Measurements from ENCODE around the gene CDC42SE1. TPM values are rescaled to one million over a fixed set of nuclear protein-coding genes. Genes with fewer than 3 reads are reported as not detected.

The CDC42SE1 gene
- polyA plus RNA-seq, 2 donors = 62.9 to 86.6 TPM

DNA sequence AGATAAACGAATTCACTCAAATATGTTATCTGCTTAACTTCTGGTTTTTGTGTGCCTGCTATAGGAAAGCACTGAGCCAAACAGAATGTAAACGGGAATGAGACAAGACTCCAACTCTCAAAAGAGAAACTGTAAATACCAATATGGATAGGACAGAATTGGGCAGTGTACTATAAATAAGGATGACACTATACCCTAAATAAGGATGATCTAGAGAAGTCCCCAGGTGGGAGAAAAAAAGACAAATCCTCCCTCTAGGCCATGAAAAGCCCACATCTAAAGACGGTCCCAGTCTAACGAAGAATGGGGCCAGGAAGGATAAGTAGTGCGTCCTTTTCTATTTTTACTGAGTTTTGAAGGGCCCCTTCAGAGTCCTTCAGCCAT lies 9.7 kb upstream of the CDC42SE1 start:
- WGBS, 2 donors = 77 to 83% methylated on average over 5 of the region's 5 CpGs
- Histone ChIP-seq H3K4me3 (ENCODE audit: low read depth in 1 of 2, low read length in 2 of 2) (no peak overlapping the region), H3K4me1 (ENCODE audit: control insufficient read depth in 2 of 2, insufficient read depth in 2 of 2, low read length in 1 of 2) (no peaks in the 10 kb centered on the region), H3K27ac (ENCODE audit: low read depth in 2 of 2, low read length in 1 of 2) (peak overlapping the region in 1 of 2 donors; percentile 57), H3K9me3 (ENCODE audit: control insufficient read depth in 2 of 2, insufficient read depth in 1 of 2, low read depth in 1 of 2, low read length in 1 of 2) (no peaks in the 10 kb centered on the region), H3K27me3 (ENCODE audit: control insufficient read depth in 1 of 2, insufficient read depth in 2 of 2, low read length in 2 of 2) (no peaks in the 10 kb centered on the region), H3K36me3 (ENCODE audit: control insufficient read depth in 2 of 2, insufficient read depth in 2 of 2, low read length in 1 of 2) (peaks cover 0 to 3% of the 10 kb centered on the region in 2 donors)

DNA sequence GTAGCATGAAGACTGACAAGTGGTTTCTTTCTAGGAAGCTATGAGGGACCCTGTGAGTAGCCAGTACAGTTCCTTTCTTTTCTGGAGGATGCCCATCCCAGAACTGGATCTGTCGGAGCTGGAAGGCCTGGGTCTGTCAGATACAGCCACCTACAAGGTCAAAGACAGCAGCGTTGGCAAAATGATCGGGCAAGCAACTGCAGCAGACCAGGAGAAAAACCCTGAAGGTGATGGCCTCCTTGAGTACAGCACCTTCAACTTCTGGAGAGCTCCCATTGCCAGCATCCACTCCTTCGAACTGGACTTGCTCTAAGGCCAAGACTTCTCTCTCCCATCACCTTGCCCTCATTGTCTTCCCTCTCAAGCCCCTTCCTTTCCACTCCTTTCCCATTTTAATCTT lies 7.8 kb upstream of the CDC42SE1 start:
- no peaks in the 10 kb centered on the region for H3K4me1 ChIP-seq (ENCODE audit: control insufficient read depth in 2 of 2, insufficient read depth in 2 of 2, low read length in 1 of 2)
- H3K36me3 ChIP-seq (ENCODE audit: control insufficient read depth in 2 of 2, insufficient read depth in 2 of 2, low read length in 1 of 2) = no peaks in the 10 kb centered on the region
- peak overlapping the region in 1 of 2 donors; percentile 8 for H3K27ac ChIP-seq (ENCODE audit: low read depth in 2 of 2, low read length in 1 of 2)
- no peak overlapping the region for H3K4me3 ChIP-seq (ENCODE audit: low read depth in 1 of 2, low read length in 2 of 2)
- H3K9me3 ChIP-seq (ENCODE audit: control insufficient read depth in 2 of 2, insufficient read depth in 1 of 2, low read depth in 1 of 2, low read length in 1 of 2) = no peaks in the 10 kb centered on the region
- H3K27me3 ChIP-seq (ENCODE audit: control insufficient read depth in 1 of 2, insufficient read depth in 2 of 2, low read length in 2 of 2) = no peaks in the 10 kb centered on the region
- WGBS, 2 donors = 87% methylated on average over 4 of the region's 4 CpGs

GRCh38 chr1:151065089-151065645 lies 5.7 kb upstream of the CDC42SE1 start:
- H3K27me3 ChIP-seq (ENCODE audit: control insufficient read depth in 1 of 2, insufficient read depth in 2 of 2, low read length in 2 of 2) = no peaks in the 10 kb centered on the region
- no peaks in the 10 kb centered on the region for H3K9me3 ChIP-seq (ENCODE audit: control insufficient read depth in 2 of 2, insufficient read depth in 1 of 2, low read depth in 1 of 2, low read length in 1 of 2)
- no peak overlapping the region for H3K27ac ChIP-seq (ENCODE audit: low read depth in 2 of 2, low read length in 1 of 2)
- H3K4me1 ChIP-seq (ENCODE audit: control insufficient read depth in 2 of 2, insufficient read depth in 2 of 2, low read length in 1 of 2) = no peaks in the 10 kb centered on the region
- H3K36me3 ChIP-seq (ENCODE audit: control insufficient read depth in 2 of 2, insufficient read depth in 2 of 2, low read length in 1 of 2) = no peaks in the 10 kb centered on the region
- H3K4me3 ChIP-seq (ENCODE audit: low read depth in 1 of 2, low read length in 2 of 2) = no peak overlapping the region

DNA sequence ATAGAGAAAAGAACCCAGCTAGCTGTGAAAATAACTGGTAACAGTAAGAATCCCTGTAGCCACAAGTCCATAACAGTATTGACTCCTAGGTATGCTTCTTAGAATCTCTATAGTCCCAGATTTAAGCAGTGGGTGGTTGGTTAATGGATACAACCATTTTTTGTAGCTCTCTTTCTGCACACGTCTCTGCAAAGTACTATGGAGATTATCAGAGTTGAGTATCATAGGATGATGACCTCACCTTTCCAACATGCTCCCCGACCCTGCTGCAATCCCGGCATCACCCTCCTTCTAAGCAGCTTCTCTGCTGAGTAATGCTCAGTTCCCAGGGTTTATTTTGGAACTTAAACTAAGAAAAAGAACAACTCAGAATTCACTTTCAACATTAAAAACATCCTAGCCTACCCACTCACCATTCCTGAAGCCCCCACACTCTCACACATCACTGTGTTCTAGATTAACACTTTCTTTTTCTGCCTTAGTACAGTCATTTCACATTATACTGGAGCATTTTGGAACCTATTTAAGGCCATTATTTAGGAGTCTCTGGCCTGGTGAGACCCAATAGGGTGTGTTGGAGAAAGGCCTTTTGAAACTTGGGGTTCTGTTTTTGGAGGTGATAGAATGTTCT lies 3.4 kb upstream of the CDC42SE1 start:
- peaks cover 0 to 1% of the 10 kb centered on the region in 2 donors for H3K4me1 ChIP-seq (ENCODE audit: control insufficient read depth in 2 of 2, insufficient read depth in 2 of 2, low read length in 1 of 2)
- WGBS, 2 donors = 69% methylated on average over 3 of the region's 3 CpGs
- no peaks in the 10 kb centered on the region for H3K36me3 ChIP-seq (ENCODE audit: control insufficient read depth in 2 of 2, insufficient read depth in 2 of 2, low read length in 1 of 2)
- H3K27ac ChIP-seq (ENCODE audit: low read depth in 2 of 2, low read length in 1 of 2) = no peak overlapping the region
- H3K27me3 ChIP-seq (ENCODE audit: control insufficient read depth in 1 of 2, insufficient read depth in 2 of 2, low read length in 2 of 2) = no peaks in the 10 kb centered on the region
- no peak overlapping the region for H3K4me3 ChIP-seq (ENCODE audit: low read depth in 1 of 2, low read length in 2 of 2)
- H3K9me3 ChIP-seq (ENCODE audit: control insufficient read depth in 2 of 2, insufficient read depth in 1 of 2, low read depth in 1 of 2, low read length in 1 of 2) = no peaks in the 10 kb centered on the region

- WGBS, 2 donors = 77 to 81% methylated on average over 2 of the region's 2 CpGs
- no peak overlapping the region for H3K27ac ChIP-seq (ENCODE audit: low read depth in 2 of 2, low read length in 1 of 2)
- peaks cover 0 to 2% of the 10 kb centered on the region in 2 donors for H3K36me3 ChIP-seq (ENCODE audit: control insufficient read depth in 2 of 2, insufficient read depth in 2 of 2, low read length in 1 of 2)
- H3K4me1 ChIP-seq (ENCODE audit: control insufficient read depth in 2 of 2, insufficient read depth in 2 of 2, low read length in 1 of 2) = peaks cover 0 to 6% of the 10 kb centered on the region in 2 donors
- no peak overlapping the region for H3K4me3 ChIP-seq (ENCODE audit: low read depth in 1 of 2, low read length in 2 of 2)
- H3K9me3 ChIP-seq (ENCODE audit: control insufficient read depth in 2 of 2, insufficient read depth in 1 of 2, low read depth in 1 of 2, low read length in 1 of 2) = no peaks in the 10 kb centered on the region
- no peaks in the 10 kb centered on the region for H3K27me3 ChIP-seq (ENCODE audit: control insufficient read depth in 1 of 2, insufficient read depth in 2 of 2, low read length in 2 of 2)
These were observed 2.3 kb upstream of the CDC42SE1 start for GRCh38 chr1:151061704-151062103.

GRCh38 chr1:151060657-151061421 lies 1.4 kb upstream of the CDC42SE1 start:
- Histone ChIP-seq H3K4me3 (ENCODE audit: low read depth in 1 of 2, low read length in 2 of 2) (peak overlapping the region; percentile 40 to 63), H3K9me3 (ENCODE audit: control insufficient read depth in 2 of 2, insufficient read depth in 1 of 2, low read depth in 1 of 2, low read length in 1 of 2) (no peaks in the 10 kb centered on the region), H3K27me3 (ENCODE audit: control insufficient read depth in 1 of 2, insufficient read depth in 2 of 2, low read length in 2 of 2) (no peaks in the 10 kb centered on the region), H3K4me1 (ENCODE audit: control insufficient read depth in 2 of 2, insufficient read depth in 2 of 2, low read length in 1 of 2) (peaks cover 0 to 9% of the 10 kb centered on the region in 2 donors), H3K27ac (ENCODE audit: low read depth in 2 of 2, low read length in 1 of 2) (no peak overlapping the region), H3K36me3 (ENCODE audit: control insufficient read depth in 2 of 2, insufficient read depth in 2 of 2, low read length in 1 of 2) (peaks cover 0 to 4% of the 10 kb centered on the region in 2 donors)
- 56 to 57% methylated on average over 4 of the region's 4 CpGs for WGBS, 2 donors

DNA sequence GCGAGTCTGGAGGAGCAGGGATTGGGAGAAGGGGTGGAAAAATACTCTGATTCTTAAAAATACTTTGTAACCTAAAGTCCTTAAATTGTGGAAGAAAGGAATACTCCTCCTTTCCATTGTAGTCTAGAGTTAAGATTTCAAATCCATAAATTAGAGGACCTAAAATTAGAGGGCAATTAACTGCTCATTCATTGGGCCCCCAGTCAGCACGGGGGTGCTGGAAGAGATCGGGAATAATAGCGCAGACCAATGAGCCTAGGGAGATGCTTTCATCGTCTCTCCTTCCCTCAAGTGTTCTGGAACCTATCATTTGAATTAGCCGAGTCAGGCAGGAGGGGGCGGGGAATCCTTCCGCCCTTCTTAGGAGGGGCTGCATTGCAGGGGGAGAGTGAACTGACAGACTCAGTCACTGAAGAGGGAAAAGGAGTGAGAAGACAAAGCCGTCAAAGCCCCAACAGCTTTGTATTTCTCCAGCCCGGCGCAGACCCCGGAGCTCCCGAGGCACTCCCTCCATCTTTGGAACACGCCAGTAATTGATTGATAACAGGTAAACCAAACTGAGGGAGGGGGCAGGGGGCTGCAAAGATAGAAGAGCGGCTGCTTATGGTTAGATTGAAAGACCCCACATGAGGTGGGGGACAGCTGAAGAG lies 710 bp upstream of the CDC42SE1 start, which contains the start of gene MLLT11:
Gene MLLT11 (plus strand): TSS at position 391 of the 650 bp plus-strand sequence. CDS start 6,828 bp downstream, outside the sequence.
- H3K9me3 ChIP-seq (ENCODE audit: control insufficient read depth in 2 of 2, insufficient read depth in 1 of 2, low read depth in 1 of 2, low read length in 1 of 2) = no peaks in the 10 kb centered on the region
- H3K36me3 ChIP-seq (ENCODE audit: control insufficient read depth in 2 of 2, insufficient read depth in 2 of 2, low read length in 1 of 2) = peaks cover 4 to 10% of the 10 kb centered on the region in 2 donors
- H3K4me1 ChIP-seq (ENCODE audit: control insufficient read depth in 2 of 2, insufficient read depth in 2 of 2, low read length in 1 of 2) = peaks cover 0 to 14% of the 10 kb centered on the region in 2 donors
- WGBS, 2 donors = 2 to 4% methylated on average over 15 of the region's 15 CpGs
- H3K27me3 ChIP-seq (ENCODE audit: control insufficient read depth in 1 of 2, insufficient read depth in 2 of 2, low read length in 2 of 2) = no peaks in the 10 kb centered on the region
- H3K27ac ChIP-seq (ENCODE audit: low read depth in 2 of 2, low read length in 1 of 2) = peak within 1 kb of the TSS; percentile 88 to 90
- peak within 1 kb of the TSS; percentile 63 to 92 for H3K4me3 ChIP-seq (ENCODE audit: low read depth in 1 of 2, low read length in 2 of 2)

DNA sequence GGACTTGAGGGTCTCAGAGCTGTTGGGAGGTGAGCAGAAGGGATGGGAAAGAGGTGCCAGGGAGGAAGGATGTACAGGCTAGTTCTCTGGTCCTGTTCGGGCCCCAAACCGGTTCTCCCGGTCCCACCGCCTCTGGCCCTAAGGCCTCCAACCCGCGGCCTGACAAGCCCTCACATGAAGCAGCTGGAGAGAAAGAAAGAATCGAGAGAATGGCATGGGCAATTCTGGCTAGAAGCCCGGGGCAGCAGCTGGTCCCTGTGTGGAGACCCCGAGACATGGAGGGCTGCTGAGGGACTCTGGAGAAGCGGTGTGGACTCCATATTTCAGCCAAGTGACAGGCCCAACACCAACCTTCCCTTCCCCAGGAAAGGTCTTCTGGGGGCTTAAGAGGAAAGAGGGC lies 730 bp downstream of the CDC42SE1 start:
- H3K4me1 ChIP-seq (ENCODE audit: control insufficient read depth in 2 of 2, insufficient read depth in 2 of 2, low read length in 1 of 2) = peaks cover 0 to 15% of the 10 kb centered on the region in 2 donors
- WGBS, 2 donors = 0 to 1% methylated on average over 10 of the region's 10 CpGs
- no peaks in the 10 kb centered on the region for H3K27me3 ChIP-seq (ENCODE audit: control insufficient read depth in 1 of 2, insufficient read depth in 2 of 2, low read length in 2 of 2)
- no peaks in the 10 kb centered on the region for H3K9me3 ChIP-seq (ENCODE audit: control insufficient read depth in 2 of 2, insufficient read depth in 1 of 2, low read depth in 1 of 2, low read length in 1 of 2)
- peak overlapping the region; percentile 63 to 92 for H3K4me3 ChIP-seq (ENCODE audit: low read depth in 1 of 2, low read length in 2 of 2)
- H3K27ac ChIP-seq (ENCODE audit: low read depth in 2 of 2, low read length in 1 of 2) = peak overlapping the region; percentile 88 to 90
- H3K36me3 ChIP-seq (ENCODE audit: control insufficient read depth in 2 of 2, insufficient read depth in 2 of 2, low read length in 1 of 2) = peaks cover 4 to 21% of the 10 kb centered on the region in 2 donors

GRCh38 chr1:151056149-151056548 lies 3.3 kb downstream of the CDC42SE1 start:
- whole genome bisulfite sequencing, 2 donors = 40 to 45% methylated on average over 2 of the region's 2 CpGs
- H3K4me1 ChIP-seq (ENCODE audit: control insufficient read depth in 2 of 2, insufficient read depth in 2 of 2, low read length in 1 of 2) = peaks cover 0 to 15% of the 10 kb centered on the region in 2 donors
- H3K36me3 ChIP-seq (ENCODE audit: control insufficient read depth in 2 of 2, insufficient read depth in 2 of 2, low read length in 1 of 2) = peaks cover 7 to 32% of the 10 kb centered on the region in 2 donors
- no peaks in the 10 kb centered on the region for H3K27me3 ChIP-seq (ENCODE audit: control insufficient read depth in 1 of 2, insufficient read depth in 2 of 2, low read length in 2 of 2)
- peak overlapping the region in 1 of 2 donors; percentile 63 for H3K4me3 ChIP-seq (ENCODE audit: low read depth in 1 of 2, low read length in 2 of 2)
- H3K9me3 ChIP-seq (ENCODE audit: control insufficient read depth in 2 of 2, insufficient read depth in 1 of 2, low read depth in 1 of 2, low read length in 1 of 2) = no peaks in the 10 kb centered on the region
- H3K27ac ChIP-seq (ENCODE audit: low read depth in 2 of 2, low read length in 1 of 2) = peak overlapping the region; percentile 88 to 90

Measured in esophagus (tissue), 2 donors.